ENCODE measurements around the gene USP34. TPM values are rescaled to one million over a fixed set of nuclear protein-coding genes. Genes with fewer than 3 reads are reported as not detected.

USP34 gene
- total and polyA plus RNA-seq, 2 experiments from 2014 or later = 81.8 to 157 TPM

DNA sequence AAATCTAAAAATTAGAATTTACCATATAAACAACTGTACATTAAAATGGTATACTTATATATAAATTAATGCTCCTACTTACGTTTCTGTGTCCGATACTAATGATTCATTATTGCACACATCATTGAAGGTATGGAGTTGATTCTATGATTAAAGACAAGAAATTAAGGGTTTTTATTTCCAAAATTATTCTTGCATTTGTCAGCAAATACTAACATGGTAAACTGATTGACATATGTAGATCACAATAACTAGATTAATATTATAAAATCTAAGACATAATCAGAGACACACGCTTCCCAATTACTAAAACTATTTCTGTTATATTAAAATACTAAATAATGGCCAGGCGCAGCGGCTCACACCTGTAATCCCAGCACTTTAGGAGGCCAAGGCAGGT, 92.6 kb downstream of the USP34 start:
- 0 out of 2 replicates have a peak, but pooled peaks cover 13% of the 10 kb centered on the region for H3K79me2 ChIP-seq (replicated peaks; ENCODE audit: insufficient read depth)

More for the DNA sequence above, 92.6 kb downstream of the USP34 start:
- ATAC-seq = no peak
- H3K9me2 ChIP-seq (ENCODE audit: insufficient read depth) = no peaks in the 10 kb centered on the region
- peak overlapping the region; percentile 21; the same call in 1 of the 2 replicates for H3K27ac ChIP-seq (ENCODE audit: low read depth)
- Mint-ChIP-seq H3K27me3 (ENCODE audit: insufficient read depth, low read depth, poor library complexity) (no peaks in the 10 kb centered on the region), H3K4me3 (no peak overlapping the region), H3K36me3 (ENCODE audit: low read depth) (peaks cover 87% of the 10 kb centered on the region), H3K27ac (no peak overlapping the region), H3K9me3 (no peaks in the 10 kb centered on the region), H3K4me1 (peaks cover 5% of the 10 kb centered on the region; the same call in 2 of the 3 replicates)
- no peak for DNase-seq (ENCODE audit: low spot score)
- H3K27me3 ChIP-seq (ENCODE audit: insufficient read depth) = no peaks in the 10 kb centered on the region
- peaks cover 15% of the 10 kb centered on the region for H3K36me3 ChIP-seq (ENCODE audit: insufficient read depth)
- H3K4me2 ChIP-seq = no peak overlapping the region
- H3K4me3 ChIP-seq = no peak overlapping the region
- H2AFZ ChIP-seq = no peak overlapping the region
- TF ChIP-seq CREB1 (CRISPR knock-in tag; IDR thresholded peaks at IDR 0.05; ENCODE audit: low read depth) = no peak
- TF ChIP-seq ZNF331 (CRISPR knock-in tag; IDR thresholded peaks at IDR 0.05; ENCODE audit: low read depth) = no peak
- TF ChIP-seq JUNB (IDR thresholded peaks at IDR 0.05; ENCODE audit: unreplicated experiment) = no peak
- TF ChIP-seq, protein P1, sequence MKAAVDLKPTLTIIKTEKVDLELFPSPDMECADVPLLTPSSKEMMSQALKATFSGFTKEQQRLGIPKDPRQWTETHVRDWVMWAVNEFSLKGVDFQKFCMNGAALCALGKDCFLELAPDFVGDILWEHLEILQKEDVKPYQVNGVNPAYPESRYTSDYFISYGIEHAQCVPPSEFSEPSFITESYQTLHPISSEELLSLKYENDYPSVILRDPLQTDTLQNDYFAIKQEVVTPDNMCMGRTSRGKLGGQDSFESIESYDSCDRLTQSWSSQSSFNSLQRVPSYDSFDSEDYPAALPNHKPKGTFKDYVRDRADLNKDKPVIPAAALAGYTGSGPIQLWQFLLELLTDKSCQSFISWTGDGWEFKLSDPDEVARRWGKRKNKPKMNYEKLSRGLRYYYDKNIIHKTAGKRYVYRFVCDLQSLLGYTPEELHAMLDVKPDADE (IDR thresholded peaks at IDR 0.05) = no peak
- no peak for TF ChIP-seq EZH2phosphoT487 (IDR thresholded peaks at IDR 0.05; ENCODE audit: unreplicated experiment)
- TF ChIP-seq POLR2AphosphoS5 (IDR thresholded peaks at IDR 0.05; ENCODE audit: low read depth) = no peak
- TF ChIP-seq EZH2 (IDR thresholded peaks at IDR 0.05; ENCODE audit: low read depth, unreplicated experiment) = no peak
- no peak for TF ChIP-seq ZNF114 (CRISPR knock-in tag; IDR thresholded peaks at IDR 0.05)
- TF ChIP-seq, protein P2, sequence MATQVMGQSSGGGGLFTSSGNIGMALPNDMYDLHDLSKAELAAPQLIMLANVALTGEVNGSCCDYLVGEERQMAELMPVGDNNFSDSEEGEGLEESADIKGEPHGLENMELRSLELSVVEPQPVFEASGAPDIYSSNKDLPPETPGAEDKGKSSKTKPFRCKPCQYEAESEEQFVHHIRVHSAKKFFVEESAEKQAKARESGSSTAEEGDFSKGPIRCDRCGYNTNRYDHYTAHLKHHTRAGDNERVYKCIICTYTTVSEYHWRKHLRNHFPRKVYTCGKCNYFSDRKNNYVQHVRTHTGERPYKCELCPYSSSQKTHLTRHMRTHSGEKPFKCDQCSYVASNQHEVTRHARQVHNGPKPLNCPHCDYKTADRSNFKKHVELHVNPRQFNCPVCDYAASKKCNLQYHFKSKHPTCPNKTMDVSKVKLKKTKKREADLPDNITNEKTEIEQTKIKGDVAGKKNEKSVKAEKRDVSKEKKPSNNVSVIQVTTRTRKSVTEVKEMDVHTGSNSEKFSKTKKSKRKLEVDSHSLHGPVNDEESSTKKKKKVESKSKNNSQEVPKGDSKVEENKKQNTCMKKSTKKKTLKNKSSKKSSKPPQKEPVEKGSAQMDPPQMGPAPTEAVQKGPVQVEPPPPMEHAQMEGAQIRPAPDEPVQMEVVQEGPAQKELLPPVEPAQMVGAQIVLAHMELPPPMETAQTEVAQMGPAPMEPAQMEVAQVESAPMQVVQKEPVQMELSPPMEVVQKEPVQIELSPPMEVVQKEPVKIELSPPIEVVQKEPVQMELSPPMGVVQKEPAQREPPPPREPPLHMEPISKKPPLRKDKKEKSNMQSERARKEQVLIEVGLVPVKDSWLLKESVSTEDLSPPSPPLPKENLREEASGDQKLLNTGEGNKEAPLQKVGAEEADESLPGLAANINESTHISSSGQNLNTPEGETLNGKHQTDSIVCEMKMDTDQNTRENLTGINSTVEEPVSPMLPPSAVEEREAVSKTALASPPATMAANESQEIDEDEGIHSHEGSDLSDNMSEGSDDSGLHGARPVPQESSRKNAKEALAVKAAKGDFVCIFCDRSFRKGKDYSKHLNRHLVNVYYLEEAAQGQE (IDR thresholded peaks at IDR 0.05; ENCODE audit: unreplicated experiment) = no peak
- TF ChIP-seq, protein P3, sequence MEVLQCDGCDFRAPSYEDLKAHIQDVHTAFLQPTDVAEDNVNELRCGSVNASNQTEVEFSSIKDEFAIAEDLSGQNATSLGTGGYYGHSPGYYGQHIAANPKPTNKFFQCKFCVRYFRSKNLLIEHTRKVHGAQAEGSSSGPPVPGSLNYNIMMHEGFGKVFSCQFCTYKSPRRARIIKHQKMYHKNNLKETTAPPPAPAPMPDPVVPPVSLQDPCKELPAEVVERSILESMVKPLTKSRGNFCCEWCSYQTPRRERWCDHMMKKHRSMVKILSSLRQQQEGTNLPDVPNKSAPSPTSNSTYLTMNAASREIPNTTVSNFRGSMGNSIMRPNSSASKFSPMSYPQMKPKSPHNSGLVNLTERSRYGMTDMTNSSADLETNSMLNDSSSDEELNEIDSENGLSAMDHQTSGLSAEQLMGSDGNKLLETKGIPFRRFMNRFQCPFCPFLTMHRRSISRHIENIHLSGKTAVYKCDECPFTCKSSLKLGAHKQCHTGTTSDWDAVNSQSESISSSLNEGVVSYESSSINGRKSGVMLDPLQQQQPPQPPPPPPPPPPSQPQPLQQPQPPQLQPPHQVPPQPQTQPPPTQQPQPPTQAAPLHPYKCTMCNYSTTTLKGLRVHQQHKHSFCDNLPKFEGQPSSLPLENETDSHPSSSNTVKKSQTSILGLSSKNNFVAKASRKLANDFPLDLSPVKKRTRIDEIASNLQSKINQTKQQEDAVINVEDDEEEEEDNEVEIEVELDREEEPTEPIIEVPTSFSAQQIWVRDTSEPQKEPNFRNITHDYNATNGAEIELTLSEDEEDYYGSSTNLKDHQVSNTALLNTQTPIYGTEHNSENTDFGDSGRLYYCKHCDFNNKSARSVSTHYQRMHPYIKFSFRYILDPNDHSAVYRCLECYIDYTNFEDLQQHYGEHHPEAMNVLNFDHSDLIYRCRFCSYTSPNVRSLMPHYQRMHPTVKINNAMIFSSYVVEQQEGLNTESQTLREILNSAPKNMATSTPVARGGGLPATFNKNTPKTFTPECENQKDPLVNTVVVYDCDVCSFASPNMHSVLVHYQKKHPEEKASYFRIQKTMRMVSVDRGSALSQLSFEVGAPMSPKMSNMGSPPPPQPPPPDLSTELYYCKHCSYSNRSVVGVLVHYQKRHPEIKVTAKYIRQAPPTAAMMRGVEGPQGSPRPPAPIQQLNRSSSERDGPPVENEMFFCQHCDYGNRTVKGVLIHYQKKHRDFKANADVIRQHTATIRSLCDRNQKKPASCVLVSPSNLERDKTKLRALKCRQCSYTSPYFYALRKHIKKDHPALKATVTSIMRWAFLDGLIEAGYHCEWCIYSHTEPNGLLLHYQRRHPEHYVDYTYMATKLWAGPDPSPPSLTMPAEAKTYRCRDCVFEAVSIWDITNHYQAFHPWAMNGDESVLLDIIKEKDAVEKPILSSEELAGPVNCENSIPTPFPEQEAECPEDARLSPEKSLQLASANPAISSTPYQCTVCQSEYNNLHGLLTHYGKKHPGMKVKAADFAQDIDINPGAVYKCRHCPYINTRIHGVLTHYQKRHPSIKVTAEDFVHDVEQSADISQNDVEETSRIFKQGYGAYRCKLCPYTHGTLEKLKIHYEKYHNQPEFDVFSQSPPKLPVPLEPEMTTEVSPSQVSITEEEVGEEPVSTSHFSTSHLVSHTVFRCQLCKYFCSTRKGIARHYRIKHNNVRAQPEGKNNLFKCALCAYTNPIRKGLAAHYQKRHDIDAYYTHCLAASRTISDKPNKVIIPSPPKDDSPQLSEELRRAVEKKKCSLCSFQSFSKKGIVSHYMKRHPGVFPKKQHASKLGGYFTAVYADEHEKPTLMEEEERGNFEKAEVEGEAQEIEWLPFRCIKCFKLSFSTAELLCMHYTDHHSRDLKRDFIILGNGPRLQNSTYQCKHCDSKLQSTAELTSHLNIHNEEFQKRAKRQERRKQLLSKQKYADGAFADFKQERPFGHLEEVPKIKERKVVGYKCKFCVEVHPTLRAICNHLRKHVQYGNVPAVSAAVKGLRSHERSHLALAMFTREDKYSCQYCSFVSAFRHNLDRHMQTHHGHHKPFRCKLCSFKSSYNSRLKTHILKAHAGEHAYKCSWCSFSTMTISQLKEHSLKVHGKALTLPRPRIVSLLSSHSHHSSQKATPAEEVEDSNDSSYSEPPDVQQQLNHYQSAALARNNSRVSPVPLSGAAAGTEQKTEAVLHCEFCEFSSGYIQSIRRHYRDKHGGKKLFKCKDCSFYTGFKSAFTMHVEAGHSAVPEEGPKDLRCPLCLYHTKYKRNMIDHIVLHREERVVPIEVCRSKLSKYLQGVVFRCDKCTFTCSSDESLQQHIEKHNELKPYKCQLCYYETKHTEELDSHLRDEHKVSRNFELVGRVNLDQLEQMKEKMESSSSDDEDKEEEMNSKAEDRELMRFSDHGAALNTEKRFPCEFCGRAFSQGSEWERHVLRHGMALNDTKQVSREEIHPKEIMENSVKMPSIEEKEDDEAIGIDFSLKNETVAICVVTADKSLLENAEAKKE (CRISPR knock-in tag; IDR thresholded peaks at IDR 0.05) = no peak
- TF ChIP-seq, protein P4, sequence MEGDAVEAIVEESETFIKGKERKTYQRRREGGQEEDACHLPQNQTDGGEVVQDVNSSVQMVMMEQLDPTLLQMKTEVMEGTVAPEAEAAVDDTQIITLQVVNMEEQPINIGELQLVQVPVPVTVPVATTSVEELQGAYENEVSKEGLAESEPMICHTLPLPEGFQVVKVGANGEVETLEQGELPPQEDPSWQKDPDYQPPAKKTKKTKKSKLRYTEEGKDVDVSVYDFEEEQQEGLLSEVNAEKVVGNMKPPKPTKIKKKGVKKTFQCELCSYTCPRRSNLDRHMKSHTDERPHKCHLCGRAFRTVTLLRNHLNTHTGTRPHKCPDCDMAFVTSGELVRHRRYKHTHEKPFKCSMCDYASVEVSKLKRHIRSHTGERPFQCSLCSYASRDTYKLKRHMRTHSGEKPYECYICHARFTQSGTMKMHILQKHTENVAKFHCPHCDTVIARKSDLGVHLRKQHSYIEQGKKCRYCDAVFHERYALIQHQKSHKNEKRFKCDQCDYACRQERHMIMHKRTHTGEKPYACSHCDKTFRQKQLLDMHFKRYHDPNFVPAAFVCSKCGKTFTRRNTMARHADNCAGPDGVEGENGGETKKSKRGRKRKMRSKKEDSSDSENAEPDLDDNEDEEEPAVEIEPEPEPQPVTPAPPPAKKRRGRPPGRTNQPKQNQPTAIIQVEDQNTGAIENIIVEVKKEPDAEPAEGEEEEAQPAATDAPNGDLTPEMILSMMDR (conservative IDR thresholded peaks at IDR 0.05; ENCODE audit: low read depth in 2 of 2) = no peak
- no peak for TF ChIP-seq STAT1 (IDR thresholded peaks at IDR 0.05; ENCODE audit: unreplicated experiment)
- TF ChIP-seq NANOG (IDR thresholded peaks at IDR 0.05; ENCODE audit: borderline replicate concordance) = no peak
- H3K4me1 ChIP-seq (ENCODE audit: insufficient read depth) = 0 out of 2 replicates have a peak, but pooled peaks cover 9% of the 10 kb centered on the region
- H3F3A ChIP-seq (replicated peaks; ENCODE audit: low read depth) = no peaks in the 10 kb centered on the region
- H4K20me1 ChIP-seq (replicated peaks; ENCODE audit: insufficient read depth) = no peaks in the 10 kb centered on the region
